GM21825 (cell line): ENCODE data around the gene HTR1E.
"Not testable (repeated sequence)": the region's sequence is repeated elsewhere in the genome, so short reads cannot be mapped to it uniquely, and the experiment has no call there.

Source experiments
- ATAC-seq: cut with Tn5 transposase; IDR thresholded peaks from one replicate; pipeline ENCODE4 v1.9.1; 2021; ENCODE audit warnings: mild to moderate bottlenecking, moderate library complexity; ENCODE audit not compliant: unreplicated experiment

Gene HTR1E

GRCh38 chr6:86937219-86938079 lies at the start of gene HTR1E:
HTR1E (plus strand) TSS chr6:86937528; CDS start chr6:87015335, 77,807 bp downstream.
- ATAC-seq, result no peak

- ATAC-seq, result no peak
These were observed 49.0 kb upstream of the HTR1E start for GRCh38 chr6:86888301-86888700.

- not testable (repeated sequence) for ATAC-seq
These were observed 40.1 kb upstream of the HTR1E start for GRCh38 chr6:86897265-86897664.

- ATAC-seq, result no peak
These were observed 23.5 kb upstream of the HTR1E start for GRCh38 chr6:86913795-86914194.

- ATAC-seq, result no peak
These were observed 20.9 kb upstream of the HTR1E start for GRCh38 chr6:86916393-86916792.

- not testable (repeated sequence) for ATAC-seq
These were observed 10.2 kb upstream of the HTR1E start for GRCh38 chr6:86927138-86927537.

GRCh38 chr6:86927859-86928258 lies 9.5 kb upstream of the HTR1E start:
- ATAC-seq, result not testable (repeated sequence)

GRCh38 chr6:86934365-86934764 lies 3.0 kb upstream of the HTR1E start:
- ATAC-seq, result no peak

GRCh38 chr6:86936834-86937218 lies 502 bp upstream of the HTR1E start:
- no peak for ATAC-seq

GRCh38 chr6:86938814-86939213 lies 1.5 kb downstream of the HTR1E start:
- ATAC-seq, result no peak

GRCh38 chr6:86941461-86941860 lies 4.1 kb downstream of the HTR1E start:
- ATAC-seq, result no peak

GRCh38 chr6:86942769-86943516 lies 5.6 kb downstream of the HTR1E start:
- no peak for ATAC-seq

GRCh38 chr6:86943819-86944407 lies 6.6 kb downstream of the HTR1E start:
- ATAC-seq, result no peak

GRCh38 chr6:86949771-86950170 lies 12.4 kb downstream of the HTR1E start:
- ATAC-seq, result no peak

- ATAC-seq, result no peak
These were observed 15.7 kb downstream of the HTR1E start for GRCh38 chr6:86952991-86953390.

- no peak for ATAC-seq
These were observed 22.3 kb downstream of the HTR1E start for GRCh38 chr6:86959656-86960055.

GRCh38 chr6:86961455-86962200 lies 24.3 kb downstream of the HTR1E start:
- ATAC-seq, result no peak

GRCh38 chr6:86963352-86963751 lies 26.0 kb downstream of the HTR1E start:
- ATAC-seq, result no peak

GRCh38 chr6:86964029-86964579 lies 26.8 kb downstream of the HTR1E start:
- no peak for ATAC-seq

GRCh38 chr6:86966271-86966670 lies 28.9 kb downstream of the HTR1E start:
- ATAC-seq, result no peak

GRCh38 chr6:86969573-86969972 lies 32.2 kb downstream of the HTR1E start:
- ATAC-seq, result no peak
